HL-60 (cell line): ENCODE measurements around the gene RHBDL1.

Experiments used
- GABPA ChIP-seq: IDR thresholded peaks from 2 replicates; pipeline ENCODE4 v1.6.1; 2012; ENCODE audit warnings: low read depth
- POLR2AphosphoS5 ChIP-seq: IDR thresholded peaks from 2 replicates; pipeline ENCODE4 v1.6.1; 2012; ENCODE audit warnings: low read depth
- SPI1 ChIP-seq: IDR thresholded peaks from 2 replicates; pipeline ENCODE4 v1.6.1; 2012; ENCODE audit warnings: low read depth, mild to moderate bottlenecking, borderline replicate concordance
- TF ChIP-seq, protein P1 (sequence below): IDR thresholded peaks from one replicate; pipeline ENCODE4 v1.5.1; 2011; ENCODE audit warnings: low read length, control low read depth, inconsistent platforms; ENCODE audit not compliant: insufficient read depth
- TF ChIP-seq, protein P2 (sequence below): IDR thresholded peaks from 2 replicates; pipeline ENCODE4 v1.6.1; 2012; ENCODE audit warnings: low read depth; ENCODE audit not compliant: insufficient replicate concordance

DNA sequence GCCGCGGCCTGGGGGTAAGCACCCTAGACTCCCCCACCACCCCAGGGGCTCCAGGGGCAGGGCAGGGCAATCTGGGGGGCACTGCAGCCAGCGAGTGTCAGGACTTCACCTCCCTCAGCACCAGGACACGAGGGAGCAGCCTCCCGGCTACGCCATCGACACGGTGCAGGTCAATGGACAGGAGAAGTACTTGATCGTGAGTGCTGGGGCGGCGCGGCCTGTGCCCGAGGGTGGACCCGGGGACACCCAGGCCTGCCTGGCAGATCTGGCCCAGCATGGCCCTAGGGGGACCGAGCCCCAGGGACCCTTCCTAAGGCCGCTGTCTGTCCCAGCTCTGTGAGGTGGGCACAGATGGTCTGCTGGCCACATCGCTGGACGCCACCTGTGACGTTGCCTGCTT lies 3.1 kb upstream of the RHBDL1 start:
- no peak for TF ChIP-seq GABPA
- TF ChIP-seq, protein P1, sequence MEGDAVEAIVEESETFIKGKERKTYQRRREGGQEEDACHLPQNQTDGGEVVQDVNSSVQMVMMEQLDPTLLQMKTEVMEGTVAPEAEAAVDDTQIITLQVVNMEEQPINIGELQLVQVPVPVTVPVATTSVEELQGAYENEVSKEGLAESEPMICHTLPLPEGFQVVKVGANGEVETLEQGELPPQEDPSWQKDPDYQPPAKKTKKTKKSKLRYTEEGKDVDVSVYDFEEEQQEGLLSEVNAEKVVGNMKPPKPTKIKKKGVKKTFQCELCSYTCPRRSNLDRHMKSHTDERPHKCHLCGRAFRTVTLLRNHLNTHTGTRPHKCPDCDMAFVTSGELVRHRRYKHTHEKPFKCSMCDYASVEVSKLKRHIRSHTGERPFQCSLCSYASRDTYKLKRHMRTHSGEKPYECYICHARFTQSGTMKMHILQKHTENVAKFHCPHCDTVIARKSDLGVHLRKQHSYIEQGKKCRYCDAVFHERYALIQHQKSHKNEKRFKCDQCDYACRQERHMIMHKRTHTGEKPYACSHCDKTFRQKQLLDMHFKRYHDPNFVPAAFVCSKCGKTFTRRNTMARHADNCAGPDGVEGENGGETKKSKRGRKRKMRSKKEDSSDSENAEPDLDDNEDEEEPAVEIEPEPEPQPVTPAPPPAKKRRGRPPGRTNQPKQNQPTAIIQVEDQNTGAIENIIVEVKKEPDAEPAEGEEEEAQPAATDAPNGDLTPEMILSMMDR, result no peak
- no peak for TF ChIP-seq POLR2AphosphoS5
- TF ChIP-seq, protein P2, sequence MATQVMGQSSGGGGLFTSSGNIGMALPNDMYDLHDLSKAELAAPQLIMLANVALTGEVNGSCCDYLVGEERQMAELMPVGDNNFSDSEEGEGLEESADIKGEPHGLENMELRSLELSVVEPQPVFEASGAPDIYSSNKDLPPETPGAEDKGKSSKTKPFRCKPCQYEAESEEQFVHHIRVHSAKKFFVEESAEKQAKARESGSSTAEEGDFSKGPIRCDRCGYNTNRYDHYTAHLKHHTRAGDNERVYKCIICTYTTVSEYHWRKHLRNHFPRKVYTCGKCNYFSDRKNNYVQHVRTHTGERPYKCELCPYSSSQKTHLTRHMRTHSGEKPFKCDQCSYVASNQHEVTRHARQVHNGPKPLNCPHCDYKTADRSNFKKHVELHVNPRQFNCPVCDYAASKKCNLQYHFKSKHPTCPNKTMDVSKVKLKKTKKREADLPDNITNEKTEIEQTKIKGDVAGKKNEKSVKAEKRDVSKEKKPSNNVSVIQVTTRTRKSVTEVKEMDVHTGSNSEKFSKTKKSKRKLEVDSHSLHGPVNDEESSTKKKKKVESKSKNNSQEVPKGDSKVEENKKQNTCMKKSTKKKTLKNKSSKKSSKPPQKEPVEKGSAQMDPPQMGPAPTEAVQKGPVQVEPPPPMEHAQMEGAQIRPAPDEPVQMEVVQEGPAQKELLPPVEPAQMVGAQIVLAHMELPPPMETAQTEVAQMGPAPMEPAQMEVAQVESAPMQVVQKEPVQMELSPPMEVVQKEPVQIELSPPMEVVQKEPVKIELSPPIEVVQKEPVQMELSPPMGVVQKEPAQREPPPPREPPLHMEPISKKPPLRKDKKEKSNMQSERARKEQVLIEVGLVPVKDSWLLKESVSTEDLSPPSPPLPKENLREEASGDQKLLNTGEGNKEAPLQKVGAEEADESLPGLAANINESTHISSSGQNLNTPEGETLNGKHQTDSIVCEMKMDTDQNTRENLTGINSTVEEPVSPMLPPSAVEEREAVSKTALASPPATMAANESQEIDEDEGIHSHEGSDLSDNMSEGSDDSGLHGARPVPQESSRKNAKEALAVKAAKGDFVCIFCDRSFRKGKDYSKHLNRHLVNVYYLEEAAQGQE, result no peak
- TF ChIP-seq SPI1, result no peak
